Stimulated activated CD4-positive, alpha-beta T cell treated with anti-CD3 and anti-CD28 coated beads, TNF-alpha, amount 100 ng/mL, for 1 hour (primary cell): ENCODE measurements around the gene LASP1NB.
"Not testable (repeated sequence)": the region's sequence is repeated elsewhere in the genome, so short reads cannot be mapped to it uniquely, and the experiment has no call there.

ENCODE experiments used
- DNase-seq, 3 donors: peaks; one replicate each; pipeline ENCODE4 v3.0.0-alpha.2; 2020; ENCODE audit warnings: low read depth in 3 of 3, low spot score in 1 of 3

Gene LASP1NB

DNA sequence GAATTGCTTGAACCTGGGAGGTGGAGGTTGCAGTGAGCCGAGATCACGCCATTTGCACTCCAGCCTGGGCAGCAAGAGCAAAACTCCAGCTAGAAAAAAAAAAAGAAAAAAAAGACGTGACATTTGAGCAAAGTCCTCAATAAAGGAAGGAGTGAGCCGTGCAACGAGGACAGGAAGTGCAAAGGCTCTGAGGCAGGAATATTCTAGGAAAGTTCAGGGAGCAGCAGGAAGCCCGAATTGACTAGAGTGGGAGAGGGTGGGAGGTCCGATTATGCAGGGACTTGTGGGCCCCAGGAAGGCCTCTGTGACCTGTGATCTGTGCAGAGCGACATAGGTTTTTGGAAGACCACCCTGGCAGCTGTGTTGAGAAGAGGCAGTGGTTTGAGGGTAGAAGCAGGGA lies 8.6 kb upstream of the LASP1NB start:
- no peak for DNase-seq

DNA sequence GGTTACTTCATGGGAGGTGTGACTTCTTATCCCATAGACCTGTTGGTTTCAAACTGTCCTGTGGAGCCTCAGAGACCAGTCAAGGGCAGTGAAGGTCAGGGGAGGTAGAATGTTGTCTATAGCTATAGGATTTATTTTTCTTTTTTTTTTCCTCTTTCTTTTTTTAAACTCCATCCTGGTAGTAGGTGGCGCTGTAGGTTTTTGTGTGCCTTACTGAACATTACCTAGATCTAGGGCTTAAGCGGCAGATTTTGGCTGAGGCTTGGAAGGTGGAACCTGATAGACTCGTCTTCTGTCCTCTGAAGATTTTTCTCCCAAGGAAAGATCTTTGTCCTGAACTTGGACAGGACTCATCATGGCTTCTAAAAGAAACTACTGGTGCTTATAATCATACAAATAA lies 8.2 kb upstream of the LASP1NB start:
- no peak for DNase-seq

- no peak for DNase-seq
Measured at GRCh38 chr17:38918129-38918913, 7.1 kb upstream of the LASP1NB start.

DNA sequence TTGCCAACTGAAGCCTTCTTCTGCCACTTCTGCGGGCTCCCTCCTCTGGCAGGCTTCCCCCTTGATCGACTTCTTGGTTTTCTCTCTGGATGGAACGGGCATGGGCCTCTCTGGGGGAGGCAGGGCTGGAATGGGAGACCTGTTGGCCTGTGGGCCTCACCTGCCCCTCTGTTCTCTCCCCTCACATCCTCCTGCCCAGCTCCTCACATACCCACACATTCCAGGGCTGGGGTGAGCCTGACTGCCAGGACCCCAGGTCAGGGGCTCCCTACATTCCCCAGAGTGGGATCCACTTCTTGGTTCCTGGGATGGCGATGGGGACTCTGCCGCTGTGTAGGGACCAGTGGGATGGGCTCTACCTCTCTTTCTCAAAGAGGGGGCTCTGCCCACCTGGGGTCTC lies 6.5 kb upstream of the LASP1NB start:
- DNase-seq: no peak

DNA sequence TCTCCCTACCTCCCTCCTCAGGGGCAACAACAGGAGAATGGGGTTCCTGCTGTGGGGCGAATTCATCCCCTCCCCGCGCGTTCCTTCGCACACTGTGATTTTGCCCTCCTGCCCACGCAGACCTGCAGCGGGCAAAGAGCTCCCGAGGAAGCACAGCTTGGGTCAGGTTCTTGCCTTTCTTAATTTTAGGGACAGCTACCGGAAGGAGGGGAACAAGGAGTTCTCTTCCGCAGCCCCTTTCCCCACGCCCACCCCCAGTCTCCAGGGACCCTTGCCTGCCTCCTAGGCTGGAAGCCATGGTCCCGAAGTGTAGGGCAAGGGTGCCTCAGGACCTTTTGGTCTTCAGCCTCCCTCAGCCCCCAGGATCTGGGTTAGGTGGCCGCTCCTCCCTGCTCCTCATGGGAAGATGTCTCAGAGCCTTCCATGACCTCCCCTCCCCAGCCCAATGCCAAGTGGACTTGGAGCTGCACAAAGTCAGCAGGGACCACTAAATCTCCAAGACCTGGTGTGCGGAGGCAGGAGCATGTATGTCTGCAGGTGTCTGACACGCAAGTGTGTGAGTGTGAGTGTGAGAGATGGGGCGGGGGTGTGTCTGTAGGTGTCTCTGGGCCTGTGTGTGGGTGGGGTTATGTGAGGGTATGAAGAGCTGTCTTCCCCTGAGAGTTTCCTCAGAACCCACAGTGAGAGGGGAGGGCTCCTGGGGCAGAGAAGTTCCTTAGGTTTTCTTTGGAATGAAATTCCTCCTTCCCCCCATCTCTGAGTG lies 5.9 kb upstream of the LASP1NB start:
- no peak for DNase-seq

DNA sequence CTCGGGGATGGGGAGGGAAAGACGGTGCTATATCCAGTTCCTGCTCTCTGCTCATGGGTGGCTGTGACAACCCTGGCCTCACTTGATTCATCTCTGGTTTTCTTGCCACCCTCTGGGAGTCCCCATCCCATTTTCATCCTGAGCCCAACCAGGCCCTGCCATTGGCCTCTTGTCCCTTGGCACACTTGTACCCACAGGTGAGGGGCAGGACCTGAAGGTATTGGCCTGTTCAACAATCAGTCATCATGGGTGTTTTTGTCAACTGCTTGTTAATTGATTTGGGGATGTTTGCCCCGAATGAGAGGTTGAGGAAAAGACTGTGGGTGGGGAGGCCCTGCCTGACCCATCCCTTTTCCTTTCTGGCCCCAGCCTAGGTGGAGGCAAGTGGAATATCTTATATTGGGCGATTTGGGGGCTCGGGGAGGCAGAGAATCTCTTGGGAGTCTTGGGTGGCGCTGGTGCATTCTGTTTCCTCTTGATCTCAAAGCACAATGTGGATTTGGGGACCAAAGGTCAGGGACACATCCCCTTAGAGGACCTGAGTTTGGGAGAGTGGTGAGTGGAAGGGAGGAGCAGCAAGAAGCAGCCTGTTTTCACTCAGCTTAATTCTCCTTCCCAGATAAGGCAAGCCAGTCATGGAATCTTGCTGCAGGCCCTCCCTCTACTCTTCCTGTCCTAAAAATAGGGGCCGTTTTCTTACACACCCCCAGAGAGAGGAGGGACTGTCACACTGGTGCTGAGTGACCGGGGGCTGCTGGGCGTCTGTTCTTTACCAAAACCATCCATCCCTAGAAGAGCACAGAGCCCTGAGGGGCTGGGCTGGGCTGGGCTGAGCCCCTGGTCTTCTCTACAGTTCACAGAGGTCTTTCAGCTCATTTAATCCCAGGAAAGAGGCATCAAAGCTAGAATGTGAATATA lies 4.8 kb upstream of the LASP1NB start:
- DNase-seq: no peak

GRCh38 chr17:38921756-38922411 lies 3.5 kb upstream of the LASP1NB start:
- DNase-seq: no peak

DNA sequence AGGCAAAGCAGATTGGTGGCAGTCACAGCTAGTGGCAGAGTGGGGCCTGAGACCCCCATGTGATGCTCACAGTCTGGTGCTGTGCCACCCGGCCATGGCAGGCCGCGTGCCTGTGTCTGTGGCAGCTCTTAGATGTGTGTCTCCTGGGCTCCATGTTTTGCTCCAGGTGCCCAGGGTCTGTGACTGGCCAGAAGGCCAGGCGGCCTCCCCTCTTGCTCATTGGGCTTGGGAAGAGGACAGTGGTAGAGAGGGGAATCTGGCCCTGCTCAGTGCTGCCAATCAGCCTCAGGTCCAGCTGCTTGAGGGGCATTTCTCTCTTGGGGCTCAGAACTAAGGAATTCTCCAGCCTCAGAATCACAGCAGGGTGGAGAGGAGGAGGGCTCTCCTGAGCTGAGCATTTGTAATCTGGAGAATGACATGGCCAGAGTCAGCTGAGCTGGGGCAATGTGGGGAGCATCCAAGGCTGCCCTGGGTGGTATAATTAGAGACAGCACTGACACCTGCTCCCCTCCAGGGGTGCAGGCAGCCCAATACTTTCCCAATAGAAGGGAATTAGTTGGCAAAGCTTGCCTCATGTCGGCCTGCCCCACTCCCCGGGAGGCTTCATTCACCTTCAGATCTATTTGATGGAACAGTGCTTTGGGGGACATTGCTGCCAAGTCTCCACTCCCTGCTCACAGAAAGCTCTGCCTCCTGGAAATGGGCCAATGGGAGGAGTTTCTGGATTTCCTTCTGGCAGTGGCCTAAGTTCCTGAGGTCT lies 2.7 kb upstream of the LASP1NB start:
- no peak for DNase-seq

DNA sequence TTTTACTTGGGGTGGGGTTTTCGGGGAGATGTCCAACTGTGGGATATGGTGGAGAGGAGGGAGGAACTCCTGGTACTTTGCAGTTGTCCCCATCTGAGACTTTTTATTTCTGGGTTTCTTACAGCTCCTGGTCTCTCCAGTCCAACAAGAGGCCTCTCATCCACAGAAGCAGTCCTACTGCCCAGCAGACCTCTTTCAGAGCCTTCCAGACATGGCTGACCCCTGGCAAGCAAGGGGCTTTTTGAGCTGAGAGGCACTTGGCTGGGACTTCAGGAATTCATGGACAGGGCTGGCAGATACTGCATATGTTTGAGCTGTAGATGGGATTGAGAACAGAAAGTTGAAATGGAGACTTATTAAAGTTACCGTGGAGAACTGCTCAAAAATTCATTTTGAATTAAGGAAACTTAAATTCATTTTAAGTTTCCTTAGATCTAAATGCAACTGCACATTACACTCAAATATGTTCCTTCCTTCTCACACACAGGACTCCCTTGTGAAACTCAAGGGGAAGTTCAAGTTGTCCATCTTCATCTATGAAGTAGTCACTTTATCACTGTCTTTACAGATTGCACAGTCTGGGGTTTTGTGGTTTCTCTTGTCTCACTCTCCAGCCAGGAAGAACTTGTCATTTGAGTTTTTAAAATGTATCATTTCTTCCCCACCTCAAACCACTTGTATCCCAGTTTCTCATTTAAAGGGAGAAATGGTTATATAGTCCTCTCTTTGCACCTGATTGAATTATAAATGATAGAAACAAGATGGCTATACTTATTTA lies 1.1 kb downstream of the LASP1NB start:
- no peak for DNase-seq

DNA sequence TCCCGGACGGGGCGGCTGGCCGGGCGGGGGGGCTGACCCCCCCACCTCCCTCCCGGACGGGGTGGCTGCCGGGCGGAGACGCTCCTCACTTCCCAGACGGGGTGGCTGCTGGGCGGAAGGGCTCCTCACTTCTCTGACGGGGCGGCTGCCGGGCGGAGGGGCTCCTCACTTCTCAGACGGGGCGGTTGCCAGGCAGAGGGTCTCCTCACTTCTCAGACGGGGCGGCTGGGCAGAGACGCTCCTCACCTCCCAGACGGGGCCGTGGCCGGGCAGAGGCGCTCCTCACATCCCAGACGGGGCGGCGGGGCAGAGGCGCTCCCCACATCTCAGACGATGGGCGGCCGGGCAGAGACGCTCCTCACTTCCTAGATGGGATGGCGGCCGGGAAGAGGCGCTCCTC lies 5.4 kb downstream of the LASP1NB start:
- not testable (repeated sequence) for DNase-seq

DNA sequence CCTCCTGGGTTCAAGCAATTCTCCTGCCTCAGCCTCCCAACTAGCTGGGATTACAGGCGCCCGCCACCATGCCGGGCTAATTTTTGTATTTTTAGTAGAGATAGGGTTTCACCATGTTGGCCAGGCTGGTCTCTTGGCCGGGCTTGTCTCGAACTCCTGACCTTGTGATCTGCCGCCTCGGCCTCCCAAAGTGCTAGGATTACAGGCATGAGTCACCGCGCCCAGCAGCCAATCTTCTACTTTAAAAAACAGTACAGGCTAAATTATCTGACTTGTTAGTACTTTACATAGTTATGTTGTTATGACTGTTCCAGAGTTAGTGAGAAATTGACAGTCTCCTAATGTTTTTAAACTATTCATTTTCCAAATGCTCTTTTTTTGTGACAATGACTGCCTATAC lies 8.5 kb downstream of the LASP1NB start:
- DNase-seq: not testable (repeated sequence)

GRCh38 chr17:38939987-38940386 lies 14.6 kb downstream of the LASP1NB start:
- DNase-seq: no peak

GRCh38 chr17:38940404-38940803 lies 15.0 kb downstream of the LASP1NB start:
- DNase-seq: no peak

- DNase-seq: no peak
Measured at GRCh38 chr17:38942696-38943334, 17.4 kb downstream of the LASP1NB start.

- no peak for DNase-seq
Measured at GRCh38 chr17:38943607-38944006, 18.2 kb downstream of the LASP1NB start.

- DNase-seq: no peak
Measured at GRCh38 chr17:38947189-38947588, 21.8 kb downstream of the LASP1NB start.

DNA sequence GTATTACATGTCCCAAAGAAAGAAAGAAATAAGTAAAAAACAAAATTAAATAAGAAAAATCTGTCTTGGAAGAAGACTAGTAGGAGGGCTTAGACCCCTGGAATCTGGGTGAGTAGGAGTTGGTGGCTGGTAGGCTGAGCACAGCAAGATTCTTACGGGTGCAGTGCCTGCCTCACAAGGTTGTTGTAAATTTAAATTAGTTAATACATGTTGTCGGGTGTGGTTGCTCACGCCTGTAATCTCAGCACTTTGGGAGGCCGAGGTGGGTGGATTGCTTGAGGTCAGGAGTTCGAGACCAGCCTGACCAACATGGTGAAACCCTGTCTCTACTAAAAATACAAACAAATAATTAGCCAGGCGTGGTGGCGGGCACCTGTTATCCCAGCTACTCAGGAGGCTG lies 28.4 kb downstream of the LASP1NB start:
- not testable (repeated sequence) for DNase-seq

GRCh38 chr17:38958326-38958725 lies 32.9 kb downstream of the LASP1NB start:
- DNase-seq: no peak

DNA sequence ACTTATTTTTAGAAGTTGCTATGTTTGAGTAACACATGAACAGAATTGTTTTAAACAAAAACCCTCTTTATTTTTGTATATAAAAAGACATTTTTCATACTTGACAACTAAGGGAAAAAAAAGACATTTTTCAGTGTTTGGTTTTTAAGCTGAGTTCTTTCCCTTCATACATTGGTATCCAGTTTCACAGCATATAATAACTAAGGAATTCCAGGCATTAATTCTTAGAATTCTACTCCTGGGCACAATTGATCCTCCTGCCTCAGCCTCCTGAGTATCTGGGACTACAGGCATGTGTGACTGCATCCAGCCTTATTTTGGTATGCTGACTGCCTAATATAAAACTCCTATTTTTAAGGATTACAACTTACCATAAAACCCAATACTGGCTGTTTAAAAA lies 33.3 kb downstream of the LASP1NB start:
- no peak for DNase-seq
